ENCODE data around the gene SNAI1.
"Not testable (repeated sequence)": the region's sequence is repeated elsewhere in the genome, so short reads cannot be mapped to it uniquely, and the experiment has no call there.

DNA sequence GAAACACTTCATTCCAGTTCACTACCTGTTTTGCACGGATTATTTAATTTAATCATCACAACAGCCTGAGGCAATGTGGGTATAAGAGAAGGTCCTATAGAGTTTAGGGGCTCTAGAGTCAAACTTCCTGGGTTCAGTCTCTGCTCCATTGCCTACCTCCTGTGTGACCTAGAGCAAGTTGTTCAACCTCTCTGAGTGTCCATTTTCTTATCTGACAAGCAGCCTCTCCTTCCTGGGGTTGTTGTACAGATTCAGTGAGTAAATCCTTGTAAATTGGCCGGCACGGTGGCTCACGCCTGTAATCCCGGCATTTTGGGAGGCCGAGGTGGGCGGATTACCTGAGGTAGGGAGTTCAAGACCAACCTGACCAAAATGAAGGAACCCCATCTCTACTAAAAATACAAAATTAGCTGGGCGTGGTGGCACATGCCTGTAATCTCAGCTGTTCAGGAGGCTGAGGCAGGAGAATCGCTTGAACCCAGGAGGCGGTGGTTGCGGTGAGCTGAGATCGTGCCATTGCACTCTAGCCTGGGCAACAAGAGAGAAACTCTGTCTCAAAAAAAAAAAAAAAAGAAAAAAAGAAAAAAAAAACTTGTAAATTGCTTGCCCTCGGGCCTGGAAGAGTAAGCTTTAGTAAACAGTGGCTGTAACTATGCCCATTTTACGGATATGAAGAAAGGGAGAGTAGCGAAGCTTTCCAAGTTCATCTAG is 15.9 kb downstream of the SNAI1 start:
- TF ChIP-seq, protein P1, sequence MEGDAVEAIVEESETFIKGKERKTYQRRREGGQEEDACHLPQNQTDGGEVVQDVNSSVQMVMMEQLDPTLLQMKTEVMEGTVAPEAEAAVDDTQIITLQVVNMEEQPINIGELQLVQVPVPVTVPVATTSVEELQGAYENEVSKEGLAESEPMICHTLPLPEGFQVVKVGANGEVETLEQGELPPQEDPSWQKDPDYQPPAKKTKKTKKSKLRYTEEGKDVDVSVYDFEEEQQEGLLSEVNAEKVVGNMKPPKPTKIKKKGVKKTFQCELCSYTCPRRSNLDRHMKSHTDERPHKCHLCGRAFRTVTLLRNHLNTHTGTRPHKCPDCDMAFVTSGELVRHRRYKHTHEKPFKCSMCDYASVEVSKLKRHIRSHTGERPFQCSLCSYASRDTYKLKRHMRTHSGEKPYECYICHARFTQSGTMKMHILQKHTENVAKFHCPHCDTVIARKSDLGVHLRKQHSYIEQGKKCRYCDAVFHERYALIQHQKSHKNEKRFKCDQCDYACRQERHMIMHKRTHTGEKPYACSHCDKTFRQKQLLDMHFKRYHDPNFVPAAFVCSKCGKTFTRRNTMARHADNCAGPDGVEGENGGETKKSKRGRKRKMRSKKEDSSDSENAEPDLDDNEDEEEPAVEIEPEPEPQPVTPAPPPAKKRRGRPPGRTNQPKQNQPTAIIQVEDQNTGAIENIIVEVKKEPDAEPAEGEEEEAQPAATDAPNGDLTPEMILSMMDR (optimal IDR thresholded peaks at IDR 0.05 in 1 of 3, IDR thresholded peaks at IDR 0.05 in 1 of 3, conservative IDR thresholded peaks at IDR 0.05 in 1 of 3; ENCODE audit: extremely low read depth in 1 of 3, insufficient read depth in 2 of 3, low read length in 3 of 3) = not testable (repeated sequence)
- not testable (repeated sequence) for TF ChIP-seq EZH2 (IDR thresholded peaks at IDR 0.05; ENCODE audit: low read length)

Data from keratinocyte (primary cell).